ENCODE results near the gene CNKSR2. TPM values are rescaled to one million over a fixed set of nuclear protein-coding genes. Genes with fewer than 3 reads are reported as not detected.

The CNKSR2 gene
- total RNA-seq, 1 experiment from 2014 or later, result 11.3 TPM

DNA sequence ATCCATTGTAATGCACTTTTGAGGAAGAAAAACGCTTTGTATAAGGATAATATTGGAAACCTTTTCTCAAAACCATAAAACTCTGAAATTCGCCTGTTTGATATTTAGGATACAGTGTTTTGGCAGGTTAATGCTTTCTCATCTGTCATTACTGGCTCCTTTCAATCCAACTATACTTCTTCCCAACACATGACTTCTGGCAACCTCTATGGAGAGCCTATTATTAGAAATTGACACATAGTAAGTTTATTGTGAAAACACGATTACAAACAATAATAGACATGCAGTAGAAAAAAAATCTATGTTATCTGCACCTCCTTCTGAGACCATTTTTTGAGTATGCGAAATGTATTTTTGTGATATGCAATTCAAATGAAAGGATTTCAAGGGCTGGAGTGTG lies 288.5 kb downstream of the CNKSR2 start:
- CTCF ChIA-PET, result no interaction called here
- Mint-ChIP-seq H3K4me1 (0 out of 2 replicates have a peak, but pooled peaks cover 5% of the 10 kb centered on the region), H3K27me3 (ENCODE audit: low read depth) (peaks cover 3% of the 10 kb centered on the region; the same call in 1 of the 2 replicates), H3K4me3 (no peak overlapping the region), H3K27ac (no peak overlapping the region), H3K36me3 (no peaks in the 10 kb centered on the region), H3K9me3 (no peaks in the 10 kb centered on the region)
- TF ChIP-seq, protein P1, sequence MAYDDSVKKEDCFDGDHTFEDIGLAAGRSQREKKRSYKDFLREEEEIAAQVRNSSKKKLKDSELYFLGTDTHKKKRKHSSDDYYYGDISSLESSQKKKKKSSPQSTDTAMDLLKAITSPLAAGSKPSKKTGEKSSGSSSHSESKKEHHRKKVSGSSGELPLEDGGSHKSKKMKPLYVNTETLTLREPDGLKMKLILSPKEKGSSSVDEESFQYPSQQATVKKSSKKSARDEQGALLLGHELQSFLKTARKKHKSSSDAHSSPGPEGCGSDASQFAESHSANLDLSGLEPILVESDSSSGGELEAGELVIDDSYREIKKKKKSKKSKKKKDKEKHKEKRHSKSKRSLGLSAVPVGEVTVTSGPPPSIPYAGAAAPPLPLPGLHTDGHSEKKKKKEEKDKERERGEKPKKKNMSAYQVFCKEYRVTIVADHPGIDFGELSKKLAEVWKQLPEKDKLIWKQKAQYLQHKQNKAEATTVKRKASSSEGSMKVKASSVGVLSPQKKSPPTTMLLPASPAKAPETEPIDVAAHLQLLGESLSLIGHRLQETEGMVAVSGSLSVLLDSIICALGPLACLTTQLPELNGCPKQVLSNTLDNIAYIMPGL (CRISPR knock-in tag; IDR thresholded peaks at IDR 0.05), result no peak
- TF ChIP-seq, protein P2, sequence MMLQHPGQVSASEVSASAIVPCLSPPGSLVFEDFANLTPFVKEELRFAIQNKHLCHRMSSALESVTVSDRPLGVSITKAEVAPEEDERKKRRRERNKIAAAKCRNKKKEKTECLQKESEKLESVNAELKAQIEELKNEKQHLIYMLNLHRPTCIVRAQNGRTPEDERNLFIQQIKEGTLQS (CRISPR knock-in tag; conservative IDR thresholded peaks at IDR 0.05), result no peak
- TF ChIP-seq JAZF1 (CRISPR knock-in tag; IDR thresholded peaks at IDR 0.05) (no peak), CBFB (CRISPR knock-in tag; IDR thresholded peaks at IDR 0.05; ENCODE audit: low read depth) (no peak), FOXP1 (CRISPR knock-in tag; IDR thresholded peaks at IDR 0.05; ENCODE audit: borderline replicate concordance) (no peak)
- TF ChIP-seq, protein P3, sequence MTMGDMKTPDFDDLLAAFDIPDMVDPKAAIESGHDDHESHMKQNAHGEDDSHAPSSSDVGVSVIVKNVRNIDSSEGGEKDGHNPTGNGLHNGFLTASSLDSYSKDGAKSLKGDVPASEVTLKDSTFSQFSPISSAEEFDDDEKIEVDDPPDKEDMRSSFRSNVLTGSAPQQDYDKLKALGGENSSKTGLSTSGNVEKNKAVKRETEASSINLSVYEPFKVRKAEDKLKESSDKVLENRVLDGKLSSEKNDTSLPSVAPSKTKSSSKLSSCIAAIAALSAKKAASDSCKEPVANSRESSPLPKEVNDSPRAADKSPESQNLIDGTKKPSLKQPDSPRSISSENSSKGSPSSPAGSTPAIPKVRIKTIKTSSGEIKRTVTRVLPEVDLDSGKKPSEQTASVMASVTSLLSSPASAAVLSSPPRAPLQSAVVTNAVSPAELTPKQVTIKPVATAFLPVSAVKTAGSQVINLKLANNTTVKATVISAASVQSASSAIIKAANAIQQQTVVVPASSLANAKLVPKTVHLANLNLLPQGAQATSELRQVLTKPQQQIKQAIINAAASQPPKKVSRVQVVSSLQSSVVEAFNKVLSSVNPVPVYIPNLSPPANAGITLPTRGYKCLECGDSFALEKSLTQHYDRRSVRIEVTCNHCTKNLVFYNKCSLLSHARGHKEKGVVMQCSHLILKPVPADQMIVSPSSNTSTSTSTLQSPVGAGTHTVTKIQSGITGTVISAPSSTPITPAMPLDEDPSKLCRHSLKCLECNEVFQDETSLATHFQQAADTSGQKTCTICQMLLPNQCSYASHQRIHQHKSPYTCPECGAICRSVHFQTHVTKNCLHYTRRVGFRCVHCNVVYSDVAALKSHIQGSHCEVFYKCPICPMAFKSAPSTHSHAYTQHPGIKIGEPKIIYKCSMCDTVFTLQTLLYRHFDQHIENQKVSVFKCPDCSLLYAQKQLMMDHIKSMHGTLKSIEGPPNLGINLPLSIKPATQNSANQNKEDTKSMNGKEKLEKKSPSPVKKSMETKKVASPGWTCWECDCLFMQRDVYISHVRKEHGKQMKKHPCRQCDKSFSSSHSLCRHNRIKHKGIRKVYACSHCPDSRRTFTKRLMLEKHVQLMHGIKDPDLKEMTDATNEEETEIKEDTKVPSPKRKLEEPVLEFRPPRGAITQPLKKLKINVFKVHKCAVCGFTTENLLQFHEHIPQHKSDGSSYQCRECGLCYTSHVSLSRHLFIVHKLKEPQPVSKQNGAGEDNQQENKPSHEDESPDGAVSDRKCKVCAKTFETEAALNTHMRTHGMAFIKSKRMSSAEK (CRISPR knock-in tag; IDR thresholded peaks at IDR 0.05; ENCODE audit: borderline replicate concordance), result no peak
- no peak for ATAC-seq
- DNase-seq (ENCODE audit: low spot score), result no peak
- POLR2A ChIA-PET, result no interaction called here

DNA sequence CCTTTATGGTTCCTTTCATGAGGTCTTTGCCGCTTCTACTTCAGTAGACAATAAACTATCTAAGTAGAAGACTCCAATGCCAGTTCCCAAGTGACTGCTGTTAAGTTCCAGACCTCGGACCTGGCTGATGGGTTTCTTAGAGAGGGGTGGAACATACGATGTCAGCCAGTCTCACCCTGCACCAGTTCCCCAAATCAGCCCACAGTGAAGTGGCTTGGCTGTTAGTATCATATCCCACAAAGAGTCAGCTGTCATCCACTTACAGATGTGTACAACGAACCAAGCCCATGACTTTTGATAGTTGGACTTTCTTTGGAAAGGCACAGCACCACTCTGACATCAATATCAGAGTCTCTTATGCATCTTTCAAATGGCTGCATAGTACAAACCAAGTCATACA lies 292.0 kb downstream of the CNKSR2 start:
- CTCF ChIA-PET, result no interaction called here
- TF ChIP-seq GRHL2 (CRISPR knock-in tag; IDR thresholded peaks at IDR 0.05; ENCODE audit: insufficient replicate concordance, severe bottlenecking), result no peak
- TF ChIP-seq PRRX2 (CRISPR knock-in tag; IDR thresholded peaks at IDR 0.05), result no peak
- no peak for TF ChIP-seq MYBL2 (CRISPR knock-in tag; IDR thresholded peaks at IDR 0.05)
- TF ChIP-seq, protein P4, sequence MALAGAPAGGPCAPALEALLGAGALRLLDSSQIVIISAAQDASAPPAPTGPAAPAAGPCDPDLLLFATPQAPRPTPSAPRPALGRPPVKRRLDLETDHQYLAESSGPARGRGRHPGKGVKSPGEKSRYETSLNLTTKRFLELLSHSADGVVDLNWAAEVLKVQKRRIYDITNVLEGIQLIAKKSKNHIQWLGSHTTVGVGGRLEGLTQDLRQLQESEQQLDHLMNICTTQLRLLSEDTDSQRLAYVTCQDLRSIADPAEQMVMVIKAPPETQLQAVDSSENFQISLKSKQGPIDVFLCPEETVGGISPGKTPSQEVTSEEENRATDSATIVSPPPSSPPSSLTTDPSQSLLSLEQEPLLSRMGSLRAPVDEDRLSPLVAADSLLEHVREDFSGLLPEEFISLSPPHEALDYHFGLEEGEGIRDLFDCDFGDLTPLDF (CRISPR knock-in tag; IDR thresholded peaks at IDR 0.05), result no peak
- no peak for TF ChIP-seq FOXP1 (CRISPR knock-in tag; IDR thresholded peaks at IDR 0.05; ENCODE audit: borderline replicate concordance)
- TF ChIP-seq EMX1 (CRISPR knock-in tag; IDR thresholded peaks at IDR 0.05), result no peak
- TF ChIP-seq ZNF121 (CRISPR knock-in tag; IDR thresholded peaks at IDR 0.05), result no peak
- no peak for TF ChIP-seq ATF1 (CRISPR knock-in tag; IDR thresholded peaks at IDR 0.05)
- TF ChIP-seq, protein P5, sequence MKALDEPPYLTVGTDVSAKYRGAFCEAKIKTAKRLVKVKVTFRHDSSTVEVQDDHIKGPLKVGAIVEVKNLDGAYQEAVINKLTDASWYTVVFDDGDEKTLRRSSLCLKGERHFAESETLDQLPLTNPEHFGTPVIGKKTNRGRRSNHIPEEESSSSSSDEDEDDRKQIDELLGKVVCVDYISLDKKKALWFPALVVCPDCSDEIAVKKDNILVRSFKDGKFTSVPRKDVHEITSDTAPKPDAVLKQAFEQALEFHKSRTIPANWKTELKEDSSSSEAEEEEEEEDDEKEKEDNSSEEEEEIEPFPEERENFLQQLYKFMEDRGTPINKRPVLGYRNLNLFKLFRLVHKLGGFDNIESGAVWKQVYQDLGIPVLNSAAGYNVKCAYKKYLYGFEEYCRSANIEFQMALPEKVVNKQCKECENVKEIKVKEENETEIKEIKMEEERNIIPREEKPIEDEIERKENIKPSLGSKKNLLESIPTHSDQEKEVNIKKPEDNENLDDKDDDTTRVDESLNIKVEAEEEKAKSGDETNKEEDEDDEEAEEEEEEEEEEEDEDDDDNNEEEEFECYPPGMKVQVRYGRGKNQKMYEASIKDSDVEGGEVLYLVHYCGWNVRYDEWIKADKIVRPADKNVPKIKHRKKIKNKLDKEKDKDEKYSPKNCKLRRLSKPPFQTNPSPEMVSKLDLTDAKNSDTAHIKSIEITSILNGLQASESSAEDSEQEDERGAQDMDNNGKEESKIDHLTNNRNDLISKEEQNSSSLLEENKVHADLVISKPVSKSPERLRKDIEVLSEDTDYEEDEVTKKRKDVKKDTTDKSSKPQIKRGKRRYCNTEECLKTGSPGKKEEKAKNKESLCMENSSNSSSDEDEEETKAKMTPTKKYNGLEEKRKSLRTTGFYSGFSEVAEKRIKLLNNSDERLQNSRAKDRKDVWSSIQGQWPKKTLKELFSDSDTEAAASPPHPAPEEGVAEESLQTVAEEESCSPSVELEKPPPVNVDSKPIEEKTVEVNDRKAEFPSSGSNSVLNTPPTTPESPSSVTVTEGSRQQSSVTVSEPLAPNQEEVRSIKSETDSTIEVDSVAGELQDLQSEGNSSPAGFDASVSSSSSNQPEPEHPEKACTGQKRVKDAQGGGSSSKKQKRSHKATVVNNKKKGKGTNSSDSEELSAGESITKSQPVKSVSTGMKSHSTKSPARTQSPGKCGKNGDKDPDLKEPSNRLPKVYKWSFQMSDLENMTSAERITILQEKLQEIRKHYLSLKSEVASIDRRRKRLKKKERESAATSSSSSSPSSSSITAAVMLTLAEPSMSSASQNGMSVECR (CRISPR knock-in tag; IDR thresholded peaks at IDR 0.05; ENCODE audit: borderline replicate concordance), result no peak
- TF ChIP-seq, protein P2 (CRISPR knock-in tag; conservative IDR thresholded peaks at IDR 0.05), result no peak
- no peak for TF ChIP-seq ZNF263 (CRISPR knock-in tag; IDR thresholded peaks at IDR 0.05; ENCODE audit: low read depth)
- TF ChIP-seq, protein P6, sequence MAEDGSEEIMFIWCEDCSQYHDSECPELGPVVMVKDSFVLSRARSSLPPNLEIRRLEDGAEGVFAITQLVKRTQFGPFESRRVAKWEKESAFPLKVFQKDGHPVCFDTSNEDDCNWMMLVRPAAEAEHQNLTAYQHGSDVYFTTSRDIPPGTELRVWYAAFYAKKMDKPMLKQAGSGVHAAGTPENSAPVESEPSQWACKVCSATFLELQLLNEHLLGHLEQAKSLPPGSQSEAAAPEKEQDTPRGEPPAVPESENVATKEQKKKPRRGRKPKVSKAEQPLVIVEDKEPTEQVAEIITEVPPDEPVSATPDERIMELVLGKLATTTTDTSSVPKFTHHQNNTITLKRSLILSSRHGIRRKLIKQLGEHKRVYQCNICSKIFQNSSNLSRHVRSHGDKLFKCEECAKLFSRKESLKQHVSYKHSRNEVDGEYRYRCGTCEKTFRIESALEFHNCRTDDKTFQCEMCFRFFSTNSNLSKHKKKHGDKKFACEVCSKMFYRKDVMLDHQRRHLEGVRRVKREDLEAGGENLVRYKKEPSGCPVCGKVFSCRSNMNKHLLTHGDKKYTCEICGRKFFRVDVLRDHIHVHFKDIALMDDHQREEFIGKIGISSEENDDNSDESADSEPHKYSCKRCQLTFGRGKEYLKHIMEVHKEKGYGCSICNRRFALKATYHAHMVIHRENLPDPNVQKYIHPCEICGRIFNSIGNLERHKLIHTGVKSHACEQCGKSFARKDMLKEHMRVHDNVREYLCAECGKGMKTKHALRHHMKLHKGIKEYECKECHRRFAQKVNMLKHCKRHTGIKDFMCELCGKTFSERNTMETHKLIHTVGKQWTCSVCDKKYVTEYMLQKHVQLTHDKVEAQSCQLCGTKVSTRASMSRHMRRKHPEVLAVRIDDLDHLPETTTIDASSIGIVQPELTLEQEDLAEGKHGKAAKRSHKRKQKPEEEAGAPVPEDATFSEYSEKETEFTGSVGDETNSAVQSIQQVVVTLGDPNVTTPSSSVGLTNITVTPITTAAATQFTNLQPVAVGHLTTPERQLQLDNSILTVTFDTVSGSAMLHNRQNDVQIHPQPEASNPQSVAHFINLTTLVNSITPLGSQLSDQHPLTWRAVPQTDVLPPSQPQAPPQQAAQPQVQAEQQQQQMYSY (CRISPR knock-in tag; IDR thresholded peaks at IDR 0.05), result no peak

More for the DNA sequence above, 292.0 kb downstream of the CNKSR2 start:
- Mint-ChIP-seq H3K27me3 (ENCODE audit: low read depth) (no peaks in the 10 kb centered on the region), H3K4me3 (no peak overlapping the region), H3K9me3 (no peaks in the 10 kb centered on the region), H3K36me3 (no peaks in the 10 kb centered on the region), H3K27ac (no peak overlapping the region), H3K4me1 (no peaks in the 10 kb centered on the region)
- DNase-seq (ENCODE audit: low spot score) (no peak), ATAC-seq (no peak)
- POLR2A ChIA-PET, result no interaction called here

All from WTC11 (cell line).